OCI-LY7 (cell line): ENCODE measurements around the gene EMSY. TPM values are rescaled to one million over a fixed set of nuclear protein-coding genes. Genes with fewer than 3 reads are reported as not detected.

Experiments
- BruUV-seq: library from RNA; stranded (reverse); fragments of 400-500 nt; replicated peaks from 2 replicates; lab custom pipeline; 2021; lab: Mats Ljungman, UMichigan
- CTCF ChIA-PET: fragments of 300-600 bp; sonication (Branson Sonifier 250); formaldehyde crosslinking; loops from one replicate; lab custom pipeline; 2022; ENCODE audit warnings: antibody characterized with exemption; ENCODE audit not compliant: unreplicated experiment; lab: Charles Lee
- POLR2A ChIA-PET: fragments of 300-600 bp; sonication (Branson Sonifier 250); formaldehyde crosslinking; loops from one replicate; lab custom pipeline; 2022; ENCODE audit warnings: antibody characterized with exemption; lab: Charles Lee
- DNase-seq: peaks from one replicate; pipeline ENCODE4 v3.0.0-alpha.2; 2015; ENCODE audit warnings: low spot score
- H2AFZ ChIP-seq: fragments of 200-600 bp; sonication (generic), shearing (Covaris generic); 2 replicates; pipeline ENCODE4 v1.6.1; 2014; ENCODE audit warnings: mild to moderate bottlenecking, antibody characterized with exemption, low read length, moderate library complexity
- H3K27ac ChIP-seq: fragments of 200-600 bp; sonication (generic); 2 replicates; pipeline ENCODE4 v1.5.1; 2014; ENCODE audit warnings: mixed run types, low read depth, mild to moderate bottlenecking, moderate library complexity, low read length, inconsistent platforms; ENCODE audit not compliant: poor library complexity, severe bottlenecking
- H3K36me3 ChIP-seq: fragments of 200-600 bp; sonication (generic); 2 replicates; pipeline ENCODE4 v1.6.1; 2014; ENCODE audit warnings: mild to moderate bottlenecking, antibody characterized with exemption, low read length, moderate library complexity, mixed read lengths; ENCODE audit not compliant: insufficient read depth
- H3K4me1 ChIP-seq: fragments of 200-600 bp; sonication (generic); 2 replicates; pipeline ENCODE4 v1.5.1; 2014; ENCODE audit warnings: mild to moderate bottlenecking, low read length; ENCODE audit not compliant: insufficient read depth, poor library complexity, severe bottlenecking
- H3K4me2 ChIP-seq: fragments of 200-600 bp; sonication (generic); 2 replicates; pipeline ENCODE4 v1.6.1; 2014; ENCODE audit warnings: mild to moderate bottlenecking, low read length
- H3K4me3 ChIP-seq: fragments of 200-600 bp; sonication (generic); 2 replicates; pipeline ENCODE4 v1.5.1; 2014; ENCODE audit warnings: mild to moderate bottlenecking, low read depth, low read length; ENCODE audit not compliant: poor library complexity, severe bottlenecking
- H3K79me2 ChIP-seq: fragments of 200-600 bp; sonication (generic); 2 replicates; pipeline ENCODE4 v1.6.1; 2016; ENCODE audit warnings: low read depth, mild to moderate bottlenecking, low read length, moderate library complexity, mixed read lengths; ENCODE audit not compliant: insufficient read depth
- H3K9me2 ChIP-seq: fragments of 200-600 bp; sonication (generic); 2 replicates; pipeline ENCODE4 v1.6.1; 2016; ENCODE audit warnings: mild to moderate bottlenecking, low read length, mixed read lengths; ENCODE audit not compliant: insufficient read depth
- H3K9me3 ChIP-seq: fragments of 200-600 bp; sonication (generic); 2 replicates; pipeline ENCODE4 v1.6.1; 2014; ENCODE audit warnings: mild to moderate bottlenecking, mixed run types, low read length, mixed read lengths
- H4K20me1 ChIP-seq: fragments of 200-600 bp; sonication (generic); 2 replicates; pipeline ENCODE4 v1.6.1; 2014; ENCODE audit warnings: mild to moderate bottlenecking, antibody characterized with exemption, low read length, moderate library complexity, mixed read lengths; ENCODE audit not compliant: insufficient read depth
- CTCF ChIP-seq: fragments of 200-600 bp; sonication (generic); conservative IDR thresholded peaks from 2 replicates; pipeline ENCODE4 v1.5.1; 2014; ENCODE audit warnings: mild to moderate bottlenecking, antibody characterized with exemption, low read length, moderate library complexity, mixed read lengths
- EZH2phosphoT487 ChIP-seq: fragments of 200-600 bp; sonication (generic); IDR thresholded peaks from 2 replicates; pipeline ENCODE4 v1.6.1; 2018; ENCODE audit warnings: low read depth, borderline replicate concordance, mild to moderate bottlenecking, mixed run types, antibody characterized with exemption, low read length, moderate library complexity, mixed read lengths
- intact Hi-C: fragments of 100-400 bp; cut with micrococcal nuclease; formaldehyde crosslinking; loops from one replicate; pipeline ENCODE4 v1.10.0; 2022; ENCODE audit not compliant: unreplicated experiment
- total RNA-seq, 2 experiments: library from RNA; depleted of rRNA in 1 of 2; stranded (reverse); fragments of >200 nt in 1 of 2; shearing (Covaris generic) in 1 of 2; gene quantifications; 2 replicates each; pipeline ENCODE4 v1.2.3, GENCODE V29; 2014 to 2022

The EMSY gene
- total RNA-seq, 2 experiments from 2014 or later: 26.3 to 29.8 TPM

- TF ChIP-seq EZH2phosphoT487 (no peak), CTCF (no peak)
- ChIA-PET CTCF (no interaction called here), POLR2A (interaction anchor here (1.1 kb wide), 1 partner anchor 12 kb away, joined by 3 read pairs; no protein-coding TSS in a partner anchor)
- H3K4me2 ChIP-seq: no peak overlapping the region
- H3K4me1 ChIP-seq: no peaks in the 10 kb centered on the region
- no TSS peak for BruUV-seq
- peaks cover 30% of the 10 kb centered on the region for H3K36me3 ChIP-seq
- no peaks in the 10 kb centered on the region for H3K9me3 ChIP-seq
- H2AFZ ChIP-seq: no peak overlapping the region
- intact Hi-C loops: no loop called here
- no peaks in the 10 kb centered on the region for H3K79me2 ChIP-seq
- H3K27ac ChIP-seq: no peak overlapping the region
- H4K20me1 ChIP-seq: no peaks in the 10 kb centered on the region
- DNase-seq: no peak
- no peaks in the 10 kb centered on the region for H3K9me2 ChIP-seq
- no peak overlapping the region for H3K4me3 ChIP-seq
Measured at GRCh38 chr11:76523147-76523546, 78.3 kb downstream of the EMSY start.

GRCh38 chr11:76523786-76524436, 79.1 kb downstream of the EMSY start:
- peaks cover 37% of the 10 kb centered on the region for H3K36me3 ChIP-seq
- DNase-seq: no peak
- H3K79me2 ChIP-seq: no peaks in the 10 kb centered on the region
- TF ChIP-seq EZH2phosphoT487 (no peak), CTCF (no peak)
- no peaks in the 10 kb centered on the region for H3K9me2 ChIP-seq
- H3K4me2 ChIP-seq: no peak overlapping the region
- H4K20me1 ChIP-seq: no peaks in the 10 kb centered on the region
- H2AFZ ChIP-seq: no peak overlapping the region
- BruUV-seq: no TSS peak
- H3K9me3 ChIP-seq: no peaks in the 10 kb centered on the region
- H3K4me1 ChIP-seq: no peaks in the 10 kb centered on the region
- no peak overlapping the region for H3K27ac ChIP-seq
- intact Hi-C loops: no loop called here
- ChIA-PET POLR2A (interaction anchor here (1.1 kb wide), 2 partner anchors 11 kb away, joined by 3 read pairs; no protein-coding TSS in a partner anchor), CTCF (interaction anchor here (0.6 kb wide), 1 partner anchor 15 kb away, joined by 4 read pairs; no protein-coding TSS in a partner anchor)
- no peak overlapping the region for H3K4me3 ChIP-seq

- Histone ChIP-seq H3K79me2 (no peaks in the 10 kb centered on the region), H3K4me1 (no peaks in the 10 kb centered on the region), H3K36me3 (peaks cover 43% of the 10 kb centered on the region), H4K20me1 (no peaks in the 10 kb centered on the region), H2AFZ (no peak overlapping the region), H3K9me3 (no peaks in the 10 kb centered on the region), H3K9me2 (no peaks in the 10 kb centered on the region), H3K27ac (no peak overlapping the region), H3K4me2 (no peak overlapping the region), H3K4me3 (no peak overlapping the region)
- DNase-seq: no peak
- intact Hi-C loops: no loop called here
- TF ChIP-seq EZH2phosphoT487: no peak
- CTCF ChIA-PET: no interaction called here
- no TSS peak for BruUV-seq
- POLR2A ChIA-PET: interaction anchor here (1.1 to 1.5 kb wide), 3 partner anchors 11 to 54 kb away, joined by 3 read pairs; no protein-coding TSS in a partner anchor
Measured at GRCh38 chr11:76524461-76524860, 79.6 kb downstream of the EMSY start.
